Activated CD4-positive, alpha-beta T cell treated with anti-CD3 and anti-CD28 coated beads, Interleukin-2, Interleukin-4, amounts not matched to agents 100 ng/mL and 50 ng/mL, durations not matched to agents 16 hours and 8 hours (primary cell): Measurements from ENCODE around the gene RABL2A.
A peak's percentile ranks its signal among the peaks of the same experiment; 100 is the strongest.
"Not testable (repeated sequence)": the region's sequence is repeated elsewhere in the genome, so short reads cannot be mapped to it uniquely, and the experiment has no call there.

Source experiments
- DNase-seq: peaks from one replicate; pipeline ENCODE4 v3.0.0-alpha.2; 2020; ENCODE audit warnings: low spot score

The RABL2A gene

DNA sequence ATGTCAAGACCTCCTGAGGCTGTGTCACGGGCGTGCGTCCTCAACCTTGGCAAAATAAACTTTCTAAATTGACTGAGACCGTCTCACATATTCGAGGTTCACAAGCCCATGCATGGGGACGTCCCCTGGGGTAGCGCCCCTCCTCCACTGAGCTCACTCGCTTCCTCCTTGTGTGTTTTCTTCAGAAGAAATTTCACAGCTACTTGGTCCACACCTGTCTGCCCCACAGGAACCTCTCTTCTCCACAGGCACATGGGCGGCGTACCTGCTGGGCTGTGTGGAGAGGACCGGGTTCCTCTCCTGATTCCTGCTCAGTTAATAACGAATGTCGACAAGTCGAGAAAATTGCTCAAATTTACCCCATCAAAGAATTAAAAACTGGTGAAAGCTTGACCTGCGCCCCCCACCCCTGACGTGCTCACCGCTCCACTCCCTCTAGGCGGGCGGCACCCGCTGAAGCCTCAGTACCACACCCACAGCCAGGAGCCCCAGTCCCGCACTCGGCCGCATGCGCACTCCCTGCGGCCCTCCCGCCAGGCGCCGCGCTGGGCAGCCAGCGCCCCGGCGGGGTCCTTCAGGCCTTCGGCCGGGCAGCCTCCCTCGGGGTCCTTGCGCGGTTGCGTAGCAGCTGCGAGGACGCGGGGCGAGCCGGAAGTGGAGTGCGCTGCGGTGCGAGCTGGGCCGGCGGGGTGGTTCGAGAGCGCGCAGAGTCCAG, at the start of gene RABL2A:
Gene RABL2A, plus strand, starts transcription at position 651 of the 715 bp plus-strand sequence. CDS start 1,341 bp downstream, outside the sequence.
- peak; percentile 82 for DNase-seq

DNA sequence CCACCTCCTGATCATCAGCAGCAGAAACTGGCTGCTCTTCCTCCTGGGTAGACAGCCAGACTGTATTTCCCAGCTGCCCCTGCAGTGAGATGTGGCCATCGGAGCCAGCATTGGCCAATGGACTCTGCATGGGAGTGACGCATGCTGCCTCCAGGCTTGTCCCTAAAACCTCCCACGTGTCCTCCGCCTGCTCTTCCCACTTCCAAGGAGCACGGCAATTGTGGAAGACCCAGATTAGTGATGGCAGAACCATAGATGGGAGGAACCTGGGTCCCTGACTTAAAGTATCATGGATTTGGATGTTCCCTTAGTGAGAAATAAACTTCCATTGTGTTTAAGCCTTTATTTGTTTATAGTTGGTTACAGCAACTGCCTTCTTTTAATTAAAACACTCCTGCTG, 48.6 kb upstream of the RABL2A start:
- DNase-seq: not testable (repeated sequence)

DNA sequence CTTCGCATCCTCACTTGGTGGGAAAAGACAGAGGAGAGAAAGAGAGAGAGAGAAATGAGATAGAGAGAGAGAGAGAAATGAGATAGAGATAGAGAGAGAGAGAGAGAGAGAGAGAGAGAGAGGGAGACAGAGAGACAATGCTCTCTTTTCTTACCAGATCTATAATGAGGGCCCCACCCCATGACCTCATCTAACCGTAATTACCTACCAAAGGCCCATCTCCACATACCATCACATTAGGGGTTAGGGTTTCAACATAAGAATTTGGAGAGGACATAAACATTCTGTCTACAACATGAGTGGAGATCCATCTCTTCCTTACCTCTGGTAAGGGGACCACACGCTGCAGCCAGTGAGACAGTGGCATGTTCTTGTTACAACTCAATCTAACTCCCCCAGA, 44.6 kb upstream of the RABL2A start:
- DNase-seq: not testable (repeated sequence)

DNA sequence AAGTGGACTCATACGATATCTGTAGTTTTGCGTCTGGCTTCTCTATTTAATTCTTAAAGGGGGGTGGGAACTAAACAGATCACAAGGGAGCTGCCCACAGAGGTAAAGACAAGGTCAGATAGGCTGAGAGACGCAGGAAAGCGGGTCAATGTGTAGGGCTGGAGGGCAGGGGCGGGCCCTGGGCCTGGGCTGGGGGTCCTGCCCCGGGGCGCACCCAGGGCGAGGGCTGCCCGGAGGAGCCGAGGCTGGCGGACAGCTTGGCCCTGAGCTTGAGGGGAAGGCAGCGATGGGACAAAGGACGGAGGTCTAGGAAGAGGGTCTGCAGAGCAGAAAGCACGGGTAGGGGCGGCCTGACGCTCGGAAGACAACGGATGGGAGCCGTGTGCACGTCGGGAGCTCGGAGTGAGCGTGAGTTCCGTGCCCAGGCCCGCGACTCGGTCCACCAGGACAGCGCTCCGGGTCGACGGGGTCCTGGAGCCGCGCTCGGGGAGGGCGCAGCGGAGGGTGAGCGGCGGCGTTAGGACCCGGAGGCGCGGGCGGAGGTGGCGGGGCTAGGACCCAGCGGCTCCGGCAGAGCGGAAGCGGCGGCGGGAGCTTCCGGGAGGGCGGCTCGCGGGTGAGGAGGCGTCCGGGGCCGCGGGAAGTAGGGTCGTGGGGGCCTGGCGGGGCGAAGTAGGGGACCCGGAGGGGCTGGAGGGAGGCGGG, 43.4 kb upstream of the RABL2A start:
- DNase-seq: peak; percentile 79

DNA sequence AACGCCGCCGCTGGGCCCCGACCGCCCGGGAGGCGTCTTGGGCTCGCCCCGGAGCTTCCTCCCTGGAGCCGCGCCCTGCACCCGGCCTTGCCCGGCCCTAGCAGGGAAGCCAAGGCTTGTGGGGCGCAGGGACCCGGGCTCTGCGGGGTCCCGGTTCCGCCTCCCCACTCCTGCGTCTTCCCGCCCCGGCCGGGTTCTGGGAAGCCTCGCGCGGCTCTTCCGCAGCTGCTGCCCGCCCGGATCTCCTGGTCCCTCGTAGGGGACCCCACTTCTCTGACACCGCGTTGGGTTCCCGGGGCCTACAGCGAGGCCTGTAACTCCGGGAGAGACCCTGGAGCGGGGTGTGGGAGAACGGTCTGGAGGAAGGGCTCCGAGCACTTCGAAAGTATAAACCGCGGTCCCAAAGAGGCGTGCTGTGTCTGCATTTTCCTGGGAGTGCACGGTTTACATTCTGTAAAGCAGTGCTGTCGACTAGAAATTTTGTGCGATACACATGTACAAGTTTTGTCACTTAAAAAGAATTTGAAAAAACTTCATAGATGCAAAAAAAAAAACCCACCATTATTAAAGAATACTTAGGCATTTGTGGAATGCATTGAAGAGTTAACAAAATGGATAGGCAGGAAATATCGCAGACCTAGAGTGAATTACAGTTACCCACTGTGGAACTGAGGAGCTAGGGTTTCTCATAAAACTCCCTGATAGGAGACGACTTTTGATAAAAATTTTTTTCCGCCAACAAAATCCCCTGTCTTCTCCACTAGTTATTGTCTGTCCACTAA, 42.6 kb upstream of the RABL2A start:
- DNase-seq: not testable (repeated sequence)

DNA sequence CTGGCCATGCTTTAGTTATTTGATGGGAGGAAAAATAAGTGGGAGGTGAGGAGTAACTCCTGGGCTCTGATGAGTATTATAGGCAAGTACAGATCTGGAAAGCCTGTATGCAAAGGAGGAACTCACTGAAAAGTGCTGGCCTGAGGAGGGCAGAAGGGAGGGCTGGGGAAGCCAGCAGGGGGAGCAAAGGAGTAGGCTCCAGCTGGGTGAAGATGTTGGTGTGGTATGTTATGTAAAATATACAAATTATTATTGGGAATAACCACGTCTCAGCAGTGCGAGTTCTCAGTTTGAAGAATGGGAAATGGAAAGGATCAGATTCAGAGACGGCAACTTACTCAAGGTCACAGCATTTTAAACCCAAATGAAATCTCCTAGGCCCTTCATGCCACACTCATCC, 39.9 kb upstream of the RABL2A start:
- peak; percentile 59 for DNase-seq

DNA sequence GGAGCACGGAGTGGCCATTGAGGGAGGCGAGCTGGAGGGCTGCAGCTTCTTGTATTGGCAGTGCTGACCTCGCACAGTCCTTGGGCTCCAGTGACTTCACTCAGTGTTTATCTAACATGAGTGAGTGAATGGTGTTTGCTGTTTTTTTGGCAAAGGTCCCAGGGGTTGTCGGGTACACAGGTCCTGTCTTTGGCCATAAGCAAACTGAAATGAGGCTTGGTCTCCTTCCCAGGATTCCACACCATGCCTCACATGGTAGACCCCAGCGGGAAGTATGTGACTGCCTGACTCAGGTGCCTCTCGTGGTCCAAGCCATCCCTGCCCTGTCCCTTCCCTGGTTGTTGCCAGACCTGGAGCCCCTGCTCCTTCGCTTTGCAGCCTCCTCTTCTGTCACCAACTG, 37.5 kb upstream of the RABL2A start:
- DNase-seq: not testable (repeated sequence)

DNA sequence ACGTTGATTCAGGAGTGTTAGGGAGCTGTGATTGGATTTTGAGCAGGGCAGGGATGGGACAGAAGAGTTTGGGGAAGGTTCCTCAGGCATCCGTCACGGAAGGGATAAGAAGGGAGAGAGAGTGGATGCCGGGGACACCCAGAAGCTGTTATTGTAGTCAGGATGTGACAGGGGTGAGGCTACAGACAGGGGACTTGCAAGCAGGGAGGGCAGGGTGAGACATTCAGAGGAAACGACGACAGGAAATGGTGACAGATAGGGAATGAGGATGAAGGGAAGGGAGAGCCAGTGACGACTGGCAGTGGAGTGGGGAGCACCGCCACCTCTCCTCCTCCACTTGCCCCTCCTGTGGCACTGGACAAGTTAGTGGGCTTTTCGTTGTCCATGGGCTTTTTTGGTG, 35.1 kb upstream of the RABL2A start:
- not testable (repeated sequence) for DNase-seq

DNA sequence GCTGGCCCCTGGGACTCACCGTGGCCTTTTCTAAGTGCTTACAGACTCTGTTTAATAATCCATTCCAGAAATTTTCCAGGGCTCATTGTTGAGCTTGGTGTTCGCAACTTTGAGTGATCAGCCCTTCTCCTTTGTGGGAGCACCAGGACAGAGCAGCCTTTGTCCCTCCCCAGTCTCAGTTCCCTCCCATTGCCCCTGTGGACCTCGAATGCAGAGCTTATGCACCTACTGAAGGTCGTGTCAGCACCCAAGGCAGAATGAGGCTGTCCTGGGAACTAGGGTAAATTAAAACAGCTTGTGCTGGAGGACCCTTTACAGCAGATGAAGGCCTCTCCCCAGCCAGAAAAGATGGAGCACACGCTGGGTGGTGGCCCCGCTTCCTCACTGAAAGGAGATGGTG, 33.8 kb upstream of the RABL2A start:
- not testable (repeated sequence) for DNase-seq

DNA sequence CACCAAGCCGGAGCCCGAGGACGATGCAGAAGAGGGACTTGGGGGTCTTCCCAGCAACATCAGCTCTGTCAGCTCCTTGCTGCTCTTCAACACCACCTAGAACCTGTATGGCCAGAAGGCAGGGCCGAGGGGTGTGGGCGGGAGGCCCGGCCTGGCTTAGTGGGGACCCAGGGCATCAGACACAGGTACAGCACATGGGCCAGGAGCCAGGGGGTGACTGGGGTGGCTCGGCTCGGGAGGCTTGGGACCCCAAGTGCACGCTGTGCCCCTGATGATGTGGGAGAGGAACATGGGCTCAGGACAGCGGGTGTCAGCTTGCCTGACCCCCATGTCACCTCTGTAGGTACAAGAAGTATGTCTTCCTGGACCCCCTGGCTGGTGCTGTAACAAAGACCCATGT, 31.3 kb upstream of the RABL2A start:
- DNase-seq: not testable (repeated sequence)

DNA sequence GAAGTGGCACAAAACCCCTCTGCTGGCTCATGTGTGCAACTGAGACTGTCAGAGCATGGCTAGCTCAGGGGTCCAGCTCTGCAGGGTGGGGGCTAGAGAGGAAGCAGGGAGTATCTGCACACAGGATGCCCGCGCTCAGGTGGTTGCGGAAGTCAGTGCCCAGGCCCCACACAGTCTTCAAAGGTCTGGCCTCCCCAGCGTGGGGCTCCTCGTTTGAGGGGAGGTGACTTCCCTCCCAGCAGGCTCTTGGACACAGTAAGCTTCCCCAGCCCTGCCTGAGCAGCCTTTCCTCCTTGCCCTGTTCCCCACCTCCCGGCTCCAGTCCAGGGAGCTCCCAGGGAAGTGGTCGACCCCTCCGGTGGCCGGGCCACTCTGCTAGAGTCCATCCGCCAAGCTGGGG, 29.9 kb upstream of the RABL2A start:
- DNase-seq: not testable (repeated sequence)

DNA sequence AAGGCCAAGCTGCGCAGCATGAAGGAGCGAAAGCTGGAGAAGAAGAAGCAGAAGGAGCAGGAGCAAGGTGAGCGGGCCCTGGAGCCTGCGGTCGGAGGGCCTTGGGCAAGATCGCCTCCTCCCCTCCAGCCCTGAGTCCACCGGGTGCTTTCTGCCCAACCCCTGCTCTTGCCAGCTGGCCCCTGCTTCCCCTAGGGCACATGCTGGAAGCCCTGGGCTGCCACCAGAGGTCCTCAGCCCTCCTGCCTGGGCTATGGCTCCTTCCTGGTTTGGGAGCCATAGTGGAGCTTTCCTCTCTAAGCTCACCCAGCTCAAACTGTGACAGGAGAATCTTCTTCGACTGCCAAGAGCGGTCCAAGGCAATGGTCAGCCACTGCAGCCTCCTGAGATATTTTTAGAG, 29.5 kb upstream of the RABL2A start:
- DNase-seq: not testable (repeated sequence)

DNA sequence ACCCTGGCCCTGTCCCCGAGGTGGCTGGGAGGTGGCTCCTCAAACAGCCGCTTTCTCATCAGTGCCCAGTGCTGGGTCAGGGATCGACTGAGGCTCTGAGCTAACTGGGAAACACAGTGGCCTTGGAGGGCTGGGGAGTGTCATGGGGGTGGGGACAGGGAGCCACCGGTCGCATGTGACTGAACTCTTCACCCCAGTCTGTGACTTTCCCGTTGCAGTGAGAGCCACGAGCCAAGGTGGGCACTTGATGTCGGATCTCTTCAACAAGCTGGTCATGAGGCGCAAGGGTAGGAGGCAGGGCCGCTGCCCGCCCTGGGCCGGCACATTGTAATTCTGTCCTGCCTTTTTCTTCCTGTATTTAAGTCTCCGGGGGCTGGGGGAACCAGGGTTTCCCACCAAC, 28.9 kb upstream of the RABL2A start:
- DNase-seq: not testable (repeated sequence)

DNA sequence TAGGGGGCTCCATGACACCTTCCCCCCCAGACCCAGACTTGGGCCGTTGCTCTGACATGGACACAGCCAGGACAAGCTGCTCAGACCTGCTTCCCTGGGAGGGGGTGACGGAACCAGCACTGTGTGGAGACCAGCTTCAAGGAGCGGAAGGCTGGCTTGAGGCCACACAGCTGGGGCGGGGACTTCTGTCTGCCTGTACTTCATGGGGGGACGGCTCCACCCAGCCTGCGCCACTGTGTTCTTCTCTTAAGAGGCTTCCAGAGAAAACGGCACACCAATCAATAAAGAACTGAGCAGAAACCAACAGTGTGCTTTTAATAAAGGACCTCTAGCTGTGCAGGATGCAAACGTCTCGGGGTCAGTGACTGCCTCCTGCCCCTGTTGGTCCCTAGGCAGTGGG, 28.3 kb upstream of the RABL2A start:
- DNase-seq: not testable (repeated sequence)

DNA sequence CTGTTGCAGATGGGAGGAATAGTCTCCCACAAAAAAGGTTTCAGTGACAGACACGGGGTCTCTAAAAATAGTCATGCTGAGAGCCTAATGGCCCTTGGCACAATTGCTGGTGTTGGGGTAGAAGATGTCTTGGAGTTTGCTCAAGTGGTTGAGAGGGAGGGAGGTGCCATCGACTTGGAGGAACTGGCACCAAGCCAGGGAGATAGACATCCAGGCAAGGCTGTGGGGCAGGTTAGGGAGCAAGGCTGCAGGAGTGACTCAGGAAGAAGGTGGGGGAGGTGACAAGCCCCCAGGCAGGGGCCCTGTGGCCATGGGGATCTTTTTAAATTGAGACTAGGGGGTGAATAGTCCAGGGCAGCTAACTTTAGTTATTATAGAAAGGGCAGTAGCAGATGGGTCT, 27.9 kb upstream of the RABL2A start:
- DNase-seq: not testable (repeated sequence)

DNA sequence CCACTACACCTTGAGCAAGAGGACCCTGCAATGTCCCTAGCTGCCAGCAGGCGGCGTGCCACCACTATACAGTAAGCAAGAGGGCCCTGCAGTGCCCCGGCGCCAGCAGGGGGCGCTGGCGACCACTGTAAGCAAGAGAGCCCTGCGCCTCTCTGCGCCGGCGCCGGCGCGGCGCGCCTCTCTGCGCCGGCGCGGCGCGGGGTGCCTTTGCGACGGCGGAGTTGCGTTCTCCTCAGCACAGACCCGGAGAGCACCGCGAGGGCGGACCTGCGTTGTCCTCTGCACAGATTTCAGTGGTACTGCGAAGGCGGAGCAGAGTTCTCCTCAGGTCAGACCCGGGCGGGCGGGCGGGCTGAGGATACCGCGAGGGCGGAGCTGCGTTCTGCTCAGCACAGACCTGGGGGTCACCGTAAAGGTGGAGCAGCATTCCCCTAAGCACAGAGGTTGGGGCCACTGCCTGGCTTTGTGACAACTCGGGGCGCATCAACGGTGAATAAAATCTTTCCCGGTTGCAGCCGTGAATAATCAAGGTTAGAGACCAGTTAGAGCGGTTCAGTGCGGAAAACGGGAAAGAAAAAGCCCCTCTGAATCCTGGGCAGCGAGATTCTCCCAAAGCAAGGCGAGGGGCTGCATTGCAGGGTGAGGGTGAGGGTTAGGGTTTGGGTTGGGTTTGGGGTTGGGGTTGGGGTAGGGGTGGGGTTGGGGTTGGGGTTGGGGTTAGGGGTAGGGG, 24.9 kb upstream of the RABL2A start:
- DNase-seq: peak; percentile 71

DNA sequence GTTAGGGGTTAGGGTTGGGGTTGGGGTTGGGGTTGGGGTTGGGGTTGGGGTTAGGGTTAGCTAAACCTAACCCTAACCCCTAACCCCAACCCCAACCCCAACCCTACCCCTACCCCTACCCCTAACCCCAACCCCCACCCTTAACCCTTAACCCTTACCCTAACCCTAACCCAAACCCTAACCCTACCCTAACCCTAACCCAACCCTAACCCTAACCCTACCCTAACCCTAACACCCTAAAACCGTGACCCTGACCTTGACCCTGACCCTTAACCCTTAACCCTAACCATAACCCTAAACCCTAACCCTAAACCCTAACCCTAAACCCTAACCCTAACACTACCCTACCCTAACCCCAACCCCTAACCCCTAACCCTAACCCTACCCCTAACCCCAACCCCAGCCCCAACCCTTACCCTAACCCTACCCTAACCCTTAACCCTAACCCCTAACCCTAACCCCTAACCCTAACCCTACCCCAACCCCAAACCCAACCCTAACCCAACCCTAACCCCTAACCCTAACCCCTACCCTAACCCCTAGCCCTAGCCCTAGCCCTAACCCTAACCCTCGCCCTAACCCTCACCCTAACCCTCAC, 24.1 kb upstream of the RABL2A start:
- no peak for DNase-seq

DNA sequence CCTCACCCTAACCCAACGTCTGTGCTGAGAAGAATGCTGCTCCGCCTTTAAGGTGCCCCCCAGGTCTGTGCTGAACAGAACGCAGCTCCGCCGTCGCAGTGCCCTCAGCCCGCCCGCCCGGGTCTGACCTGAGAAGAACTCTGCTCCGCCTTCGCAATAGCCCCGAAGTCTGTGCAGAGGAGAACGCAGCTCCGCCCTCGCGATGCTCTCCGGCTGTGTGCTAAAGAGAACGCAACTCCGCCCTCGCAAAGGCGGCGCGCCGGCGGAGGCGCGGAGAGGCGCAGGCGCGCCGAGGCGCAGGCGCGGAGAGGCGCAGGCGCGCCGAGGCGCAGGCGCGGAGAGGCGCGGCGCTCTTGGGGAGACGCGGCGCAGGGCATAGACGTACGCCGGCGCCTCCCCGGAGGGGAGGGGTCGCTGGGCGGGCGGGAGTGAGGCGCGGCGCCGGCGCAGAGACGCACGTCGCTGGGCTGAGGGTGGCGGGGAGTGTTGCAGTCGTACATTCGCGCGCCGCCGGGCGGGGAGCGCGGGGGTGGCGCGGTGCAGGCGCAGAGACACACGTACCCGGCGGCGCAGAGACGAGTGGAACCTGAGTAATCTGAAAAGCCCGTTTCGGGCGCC, 23.5 kb upstream of the RABL2A start:
- DNase-seq: peak; percentile 86

DNA sequence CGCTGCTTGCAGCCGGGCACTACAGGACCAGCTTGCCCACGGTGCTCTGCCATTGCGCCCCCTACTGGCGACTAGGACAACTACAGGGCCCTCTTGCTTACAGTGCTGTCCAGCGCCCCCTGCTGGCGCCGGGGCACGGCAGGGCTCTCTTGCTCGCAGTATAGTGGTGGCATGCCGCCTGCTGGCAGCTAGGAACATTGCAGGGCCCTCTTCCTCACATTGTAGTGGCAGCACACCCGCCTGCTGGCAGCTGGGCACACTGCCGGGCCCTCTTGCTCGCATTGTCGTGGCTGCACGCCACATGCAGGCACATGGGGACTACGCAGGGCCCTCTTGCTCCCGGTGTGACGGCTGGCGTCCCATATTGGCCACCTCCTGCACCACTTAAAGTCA, 23.0 kb upstream of the RABL2A start:
- peak; percentile 95 for DNase-seq

DNA sequence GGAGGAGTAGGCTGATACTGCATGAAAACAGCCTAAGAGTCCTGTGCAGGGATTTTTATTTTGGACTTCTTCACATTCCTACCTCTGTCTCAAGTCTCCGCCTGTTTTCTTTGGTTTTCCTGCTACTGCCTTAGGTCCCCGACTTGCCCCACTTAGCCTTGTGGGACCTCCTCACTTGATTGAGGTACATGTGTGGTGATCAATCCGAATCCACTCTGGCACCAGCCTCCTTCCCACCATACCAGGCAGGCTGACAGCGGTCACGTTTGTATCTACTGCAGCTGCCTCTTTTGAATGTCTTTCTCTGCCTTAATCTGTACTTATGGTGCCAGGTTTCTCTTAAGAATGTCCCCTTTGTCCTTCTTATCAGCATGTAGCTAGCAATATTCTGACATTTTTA, 22.4 kb upstream of the RABL2A start:
- DNase-seq: not testable (repeated sequence)

DNA sequence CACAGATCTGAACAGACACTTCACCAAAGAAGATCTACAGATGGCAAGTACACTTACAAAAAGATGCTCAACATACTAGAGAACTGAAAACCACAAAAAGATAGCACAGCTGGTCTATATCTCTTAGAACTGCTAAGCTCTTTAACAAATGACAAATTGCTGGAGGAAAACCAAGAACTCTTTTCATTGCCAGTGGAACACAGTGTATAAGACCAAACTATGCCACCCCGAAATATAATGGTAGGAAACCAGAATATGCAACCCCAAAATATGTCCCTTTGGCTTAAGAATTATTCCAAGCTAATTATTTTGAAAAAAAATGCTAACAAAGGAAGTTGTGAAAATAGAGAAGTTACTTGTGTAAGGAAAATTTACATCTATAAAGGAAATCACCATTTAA, 21.0 kb upstream of the RABL2A start:
- not testable (repeated sequence) for DNase-seq
